ENCODE data around the gene METTL9.

METTL9 gene

GRCh38 chr16:21651515-21651914, 52.1 kb downstream of the METTL9 start:
- no peak overlapping the region for H3K4me3 ChIP-seq (ENCODE audit: low read depth, low read length)
- DNase-seq (ENCODE audit: low read depth, low spot score) = no peak
- ChIA-PET CTCF (interaction anchor here (1.0 to 5.1 kb wide), 3 partner anchors 10 to 57 kb away, joined by 4 to 24 read pairs (median 6); no protein-coding TSS in a partner anchor), POLR2A (no interaction called here)
- no peak for TF ChIP-seq CTCF (IDR thresholded peaks at IDR 0.05; ENCODE audit: insufficient read depth, low read length, missing control alignments)

GRCh38 chr16:21652453-21652852, 53.1 kb downstream of the METTL9 start, which contains the start of gene IGSF6:
Gene IGSF6, minus strand, starts transcription at chr16:21652608. Its CDS starts 10 bp downstream, at chr16:21652598.
- DNase-seq (ENCODE audit: low read depth, low spot score) = no peak
- ChIA-PET POLR2A (no interaction called here), CTCF (interaction anchor here (0.9 to 5.1 kb wide), 4 partner anchors 9 to 56 kb away, joined by 3 to 24 read pairs (median 4); no protein-coding TSS in a partner anchor)
- TF ChIP-seq CTCF (IDR thresholded peaks at IDR 0.05; ENCODE audit: insufficient read depth, low read length, missing control alignments) = no peak
- no peak within 1 kb of the TSS for H3K4me3 ChIP-seq (ENCODE audit: low read depth, low read length)

GRCh38 chr16:21653571-21653970, 54.2 kb downstream of the METTL9 start:
- CTCF ChIA-PET = interaction anchor here (1.0 to 6.7 kb wide), 4 partner anchors 16 to 55 kb away, joined by 3 to 91 read pairs (median 3); no protein-coding TSS in a partner anchor
- TF ChIP-seq CTCF (IDR thresholded peaks at IDR 0.05; ENCODE audit: insufficient read depth, low read length, missing control alignments) = no peak
- DNase-seq (ENCODE audit: low read depth, low spot score) = no peak
- no peak overlapping the region for H3K4me3 ChIP-seq (ENCODE audit: low read depth, low read length)
- POLR2A ChIA-PET = no interaction called here

- no peak overlapping the region for H3K4me3 ChIP-seq (ENCODE audit: low read depth, low read length)
- CTCF ChIA-PET = interaction anchor here (1.5 to 6.7 kb wide), 4 partner anchors 10 to 54 kb away, joined by 3 to 150 read pairs (median 65); no protein-coding TSS in a partner anchor
- POLR2A ChIA-PET = no interaction called here
- no peak for TF ChIP-seq CTCF (IDR thresholded peaks at IDR 0.05; ENCODE audit: insufficient read depth, low read length, missing control alignments)
- no peak for DNase-seq (ENCODE audit: low read depth, low spot score)
Observed at GRCh38 chr16:21654466-21654865, 55.1 kb downstream of the METTL9 start.

GRCh38 chr16:21654881-21655280, 55.5 kb downstream of the METTL9 start:
- no peak overlapping the region for H3K4me3 ChIP-seq (ENCODE audit: low read depth, low read length)
- no peak for TF ChIP-seq CTCF (IDR thresholded peaks at IDR 0.05; ENCODE audit: insufficient read depth, low read length, missing control alignments)
- no peak for DNase-seq (ENCODE audit: low read depth, low spot score)
- POLR2A ChIA-PET = no interaction called here
- CTCF ChIA-PET = interaction anchor here (1.5 to 6.7 kb wide), 4 partner anchors 10 to 54 kb away, joined by 3 to 150 read pairs (median 65); no protein-coding TSS in a partner anchor

- no peak overlapping the region for H3K4me3 ChIP-seq (ENCODE audit: low read depth, low read length)
- no peak for DNase-seq (ENCODE audit: low read depth, low spot score)
- ChIA-PET CTCF (interaction anchor here (0.6 to 6.7 kb wide), 45 partner anchors 10 to 532 kb away, joined by 3 to 150 read pairs (median 5); no protein-coding TSS in a partner anchor), POLR2A (no interaction called here)
- TF ChIP-seq CTCF (IDR thresholded peaks at IDR 0.05; ENCODE audit: insufficient read depth, low read length, missing control alignments) = peak; percentile 73
Observed at GRCh38 chr16:21656795-21657768, 57.7 kb downstream of the METTL9 start.

All from AG04449 (cell line).